ENCODE results near the gene SLC5A11.

- TF ChIP-seq CTCF (IDR thresholded peaks at IDR 0.05) (no peak), E2F5 (CRISPR knock-in tag; IDR thresholded peaks at IDR 0.05) (no peak), SP1 (CRISPR knock-in tag; conservative IDR thresholded peaks at IDR 0.05) (no peak), RORB (CRISPR knock-in tag; IDR thresholded peaks at IDR 0.05) (no peak), PREB (CRISPR knock-in tag; IDR thresholded peaks at IDR 0.05; ENCODE audit: borderline replicate concordance) (no peak)
Observed at GRCh38 chr16:24848065-24848464, 2.3 kb downstream of the SLC5A11 start.

All from WTC11 (cell line).